H1 (cell line): Measurements from ENCODE around the gene FGF12. TPM values are rescaled to one million over a fixed set of nuclear protein-coding genes. Genes with fewer than 3 reads are reported as not detected.

ENCODE experiments used
- CTCF ChIA-PET: fragments of 300-600 bp; sonication (Branson Sonifier 250); formaldehyde crosslinking; loops from one replicate; lab custom pipeline; 2021; ENCODE audit not compliant: partially characterized antibody; lab: Charles Lee
- POLR2A ChIA-PET: fragments of 300-600 bp; sonication (Branson Sonifier 250); formaldehyde crosslinking; loops from one replicate; lab custom pipeline; 2021; ENCODE audit warnings: inconsistent platforms; ENCODE audit not compliant: partially characterized antibody; lab: Charles Lee
- DNase-seq, 2 experiments: peaks; one replicate each; pipeline versions ENCODE4 v3.0.0 to v3.0.0-alpha.2; 2010 to 2022; ENCODE audit warnings: low spot score in 2 of 2, low read depth in 1 of 2, mixed read lengths in 1 of 2
- FAIRE-seq: peaks from 2 replicates; lab custom pipeline; 2011; peaks lifted over from hg19 to GRCh38; lab: Jason Lieb, UNC
- H2AFZ ChIP-seq: 2 replicates; pipeline ENCODE4 v1.8.1; 2012; ENCODE audit warnings: low read length, inconsistent platforms
- H2AK5ac ChIP-seq: 2 replicates; pipeline ENCODE4 v1.6.1; 2013; ENCODE audit warnings: low read depth, low read length
- H2BK120ac ChIP-seq: replicated peaks from 2 replicates; pipeline ENCODE3; 2013; ENCODE audit warnings: low read depth, low read length, inconsistent platforms
- H2BK12ac ChIP-seq: 2 replicates; pipeline ENCODE4 v1.6.1; 2013; ENCODE audit warnings: low read depth, low read length
- H2BK15ac ChIP-seq: 2 replicates; pipeline ENCODE4 v1.6.1; 2013; ENCODE audit warnings: low read length
- H2BK20ac ChIP-seq: 2 replicates; pipeline ENCODE4 v1.6.1; 2013; ENCODE audit warnings: low read length
- H2BK5ac ChIP-seq: 2 replicates; pipeline ENCODE4 v1.6.1; 2013; ENCODE audit warnings: low read depth, low read length
- H3K14ac ChIP-seq: 2 replicates; pipeline ENCODE4 v1.6.1; 2013; ENCODE audit warnings: inconsistent platforms; ENCODE audit not compliant: insufficient read length
- H3K18ac ChIP-seq: 2 replicates; pipeline ENCODE4 v1.6.1; 2013; ENCODE audit warnings: low read length; ENCODE audit errors: extremely low read depth
- H3K23ac ChIP-seq: 2 replicates; pipeline ENCODE4 v1.6.1; 2013; ENCODE audit warnings: inconsistent platforms; ENCODE audit not compliant: insufficient read length
- H3K23me2 ChIP-seq: 2 replicates; pipeline ENCODE4 v1.6.1; 2013; ENCODE audit warnings: low read depth, low read length
- H3K27ac ChIP-seq: 2 replicates; pipeline ENCODE4 v1.6.1; 2011; ENCODE audit warnings: low read depth, low read length, inconsistent platforms
- H3K27me3 ChIP-seq, 4 experiments: replicated peaks in 1 of 4; 1 replicate in 1 of 4; 2 replicates in 3 of 4; pipeline versions ENCODE4 v1.6.1 to v1.8.1; 2011 to 2013; ENCODE audit warnings: low read length in 3 of 4, mild to moderate bottlenecking in 3 of 4, inconsistent platforms in 2 of 4, mixed read lengths in 2 of 4, moderate library complexity in 1 of 4; ENCODE audit not compliant: control insufficient read depth in 3 of 4, insufficient read depth in 3 of 4; ENCODE audit errors: extremely low read depth in 1 of 4
- H3K36me3 ChIP-seq, 4 experiments: 2 replicates each; pipeline versions ENCODE4 v1.6.1 to v1.8.1; 2011 to 2013; ENCODE audit warnings: mild to moderate bottlenecking in 4 of 4, low read length in 3 of 4, moderate library complexity in 2 of 4, control low read depth in 1 of 4, inconsistent platforms in 1 of 4; ENCODE audit not compliant: insufficient read depth in 4 of 4, control insufficient read depth in 2 of 4
- H3K4ac ChIP-seq: replicated peaks from 2 replicates; pipeline ENCODE3; 2013; ENCODE audit warnings: low read length, low read depth, mixed read lengths, inconsistent platforms; ENCODE audit not compliant: insufficient read length
- H3K4me1 ChIP-seq, 4 experiments: replicated peaks in 1 of 4; 1 replicate in 1 of 4; 2 replicates in 3 of 4; pipeline versions ENCODE4 v1.6.1 to v1.8.1; 2011 to 2013; ENCODE audit warnings: low read length in 3 of 4, inconsistent platforms in 2 of 4, mixed read lengths in 1 of 4; ENCODE audit not compliant: insufficient read depth in 4 of 4, control insufficient read depth in 3 of 4
- H3K4me2 ChIP-seq, 2 experiments: 2 replicates each; pipeline versions ENCODE4 v1.6.1 to v1.8.1; 2011 to 2013; ENCODE audit warnings: low read depth in 2 of 2, low read length in 2 of 2, control low read depth in 1 of 2, inconsistent platforms in 1 of 2, mild to moderate bottlenecking in 1 of 2; ENCODE audit not compliant: insufficient read depth in 1 of 2
- H3K4me3 ChIP-seq, 4 experiments: fragments of 200-600, 300-600 bp in 1 of 4; sonication (generic), shearing (Covaris generic), sonication (Bioruptor Twin) in 1 of 4; 2 replicates each; pipeline versions ENCODE4 v1.5.1 to v1.8.1; 2011 to 2016; ENCODE audit warnings: low read length in 4 of 4, low read depth in 3 of 4, control low read depth in 2 of 4, inconsistent platforms in 2 of 4, mild to moderate bottlenecking in 2 of 4, mixed read lengths in 1 of 4, moderate library complexity in 1 of 4; ENCODE audit not compliant: insufficient read depth in 2 of 4; ENCODE audit errors: extremely low read depth in 1 of 4
- H3K56ac ChIP-seq: replicated peaks from 2 replicates; pipeline ENCODE3; 2013; ENCODE audit warnings: low read depth, mild to moderate bottlenecking, mixed read lengths, low read length, inconsistent platforms; ENCODE audit not compliant: insufficient read length
- H3K79me1 ChIP-seq: 2 replicates; pipeline ENCODE4 v1.6.1; 2013; ENCODE audit warnings: low read depth, low read length, control low read depth
- H3K79me2 ChIP-seq, 2 experiments: 2 replicates each; pipeline versions ENCODE4 v1.6.1 to v1.8.1; 2012 to 2013; ENCODE audit warnings: low read length in 2 of 2, mild to moderate bottlenecking in 2 of 2, inconsistent platforms in 1 of 2; ENCODE audit not compliant: insufficient read depth in 2 of 2, control insufficient read depth in 1 of 2
- H3K9ac ChIP-seq, 4 experiments: replicated peaks in 1 of 4; 1 replicate in 1 of 4; 2 replicates in 3 of 4; pipeline versions ENCODE4 v1.6.1 to v1.8.1; 2011 to 2013; ENCODE audit warnings: low read depth in 3 of 4, low read length in 3 of 4, control low read depth in 2 of 4, mild to moderate bottlenecking in 2 of 4, moderate library complexity in 2 of 4, inconsistent platforms in 1 of 4; ENCODE audit errors: extremely low read depth in 1 of 4
- H3K9me3 ChIP-seq, 2 experiments: 2 replicates each; pipeline versions ENCODE4 v1.6.1 to v1.8.1; 2012 to 2013; ENCODE audit warnings: mild to moderate bottlenecking in 2 of 2, moderate library complexity in 2 of 2, control low read depth in 1 of 2, inconsistent platforms in 1 of 2, low read depth in 1 of 2, low read length in 1 of 2, mixed read lengths in 1 of 2; ENCODE audit not compliant: insufficient read depth in 2 of 2
- H4K20me1 ChIP-seq, 2 experiments: replicated peaks in 1 of 2; 2 replicates each; pipeline versions ENCODE3 to v1.8.1; 2011 to 2013; ENCODE audit warnings: inconsistent platforms in 2 of 2, low read length in 2 of 2, mild to moderate bottlenecking in 1 of 2; ENCODE audit not compliant: insufficient read depth in 2 of 2, control insufficient read depth in 1 of 2
- H4K5ac ChIP-seq: 2 replicates; pipeline ENCODE4 v1.6.1; 2013; ENCODE audit warnings: low read length, low read depth, mixed read lengths, inconsistent platforms; ENCODE audit not compliant: insufficient read length
- H4K8ac ChIP-seq: 2 replicates; pipeline ENCODE4 v1.8.0; 2013; ENCODE audit warnings: mild to moderate bottlenecking, moderate library complexity, low read length, inconsistent platforms; ENCODE audit not compliant: insufficient read depth; ENCODE audit errors: extremely low read depth
- H4K91ac ChIP-seq: replicated peaks from 2 replicates; pipeline ENCODE3; 2013; ENCODE audit warnings: low read length, mixed read lengths, inconsistent platforms; ENCODE audit not compliant: insufficient read length
- KDM5A ChIP-seq: fragments of 200-600 bp; IDR thresholded peaks from 2 replicates; pipeline ENCODE4 v1.7.1; 2012; ENCODE audit warnings: mild to moderate bottlenecking, low read length, inconsistent platforms, mixed read lengths
- USF2 ChIP-seq: IDR thresholded peaks from 2 replicates; pipeline ENCODE4 v1.6.1; 2011; ENCODE audit warnings: low read length, improper control_type of control experiment
- WGBS, 2 experiments: shearing (Covaris generic) in 1 of 2; methylation state at CpG; one replicate each; pipeline versions ENCODE4 v1.1.6 to v1.1.7; 2013 to 2015; ENCODE audit warnings: low lambda C conversion rate in 2 of 2, mixed read lengths in 2 of 2, inconsistent platforms in 1 of 2, low coverage in 1 of 2, missing lambda C conversion rate in 1 of 2; ENCODE audit not compliant: insufficient replicate concordance in 2 of 2, insufficient coverage in 1 of 2, insufficient read length in 1 of 2; ENCODE audit errors: extremely low coverage in 1 of 2, missing lambda C conversion rate in 1 of 2; 5-methylcytosine and 5-hydroxymethylcytosine counted together
- polyA plus RNA-seq, 7 experiments: library from polyadenylated mRNA; depleted of rRNA in 3 of 7; stranded (reverse) in 5 of 7; unstranded in 2 of 7; fragments of >200 nt in 5 of 7; fragments of 200-250 nt in 2 of 7; gene quantifications; 1 replicate in 5 of 7; 2 replicates in 1 of 7; 4 replicates in 1 of 7; pipeline versions ENCODE4 v1.2.1 to v1.2.3, GENCODE V29; 2011 to 2013; ENCODE audit warnings: missing spikeins in 2 of 7, mixed read lengths in 2 of 7
- total RNA-seq: library from RNA; stranded (reverse); fragmentation: NEBNext Ultra II Directional; extraction: Animal tissue kit (Norgen Biotek cat#: 25700); gene quantifications from 2 replicates; pipeline ENCODE4 v1.2.1, GENCODE V29; 2021

Gene FGF12
- total and polyA plus RNA-seq, 2 of the 8 experiments (the other 6 are each of a cell fraction or from before 2014, with no cell fraction given): 4.1 to 16.6 TPM

- Histone ChIP-seq H3K23ac (no peak overlapping the region), H4K20me1 (no peaks in the 10 kb centered on the region), H3K4ac (no peak overlapping the region), H3K79me1 (no peaks in the 10 kb centered on the region), H3K4me1 (no peaks in the 10 kb centered on the region), H3K27me3 (no peaks in the 10 kb centered on the region), H2BK120ac (no peak overlapping the region), H3K27ac (no peak overlapping the region), H3K4me2 (no peak overlapping the region), H2BK20ac (no peak overlapping the region), H3K23me2 (no peaks in the 10 kb centered on the region), H3K79me2 (no peaks in the 10 kb centered on the region), H2AFZ (no peak overlapping the region), H2BK15ac (no peak overlapping the region), H3K56ac (no peak overlapping the region), H4K5ac (no peak overlapping the region), H2BK5ac (no peak overlapping the region), H2AK5ac (no peak overlapping the region), H3K14ac (no peak overlapping the region), H3K4me3 (no peak overlapping the region), H2BK12ac (no peak overlapping the region), H4K8ac (no peak overlapping the region), H3K9ac (no peak overlapping the region), H3K18ac (no peak overlapping the region), H3K36me3 (no peaks in the 10 kb centered on the region), H4K91ac (no peak overlapping the region), H3K9me3 (no peaks in the 10 kb centered on the region)
- 88% methylated on average over 1 of the region's 1 CpG; no CpG with 5 or more reads in 1 of the 2 experiments for WGBS, 2 experiments
- FAIRE-seq: no peak
- ChIA-PET CTCF (interaction anchor here (0.6 kb wide), 1 partner anchor 55 kb away, joined by 3 read pairs; no protein-coding TSS in a partner anchor), POLR2A (no interaction called here)
- no peak for DNase-seq
- TF ChIP-seq KDM5A (no peak), USF2 (no peak)
These were observed 150.1 kb downstream of the FGF12 start for GRCh38 chr3:192577271-192577670.
